ACC112 (cell line): Measurements from ENCODE around the gene ZNF77.
"Not testable (repeated sequence)": the region's sequence is repeated elsewhere in the genome, so short reads cannot be mapped to it uniquely, and the experiment has no call there.

Experiments
- H2AFZ ChIP-seq: fragments of 200-600 bp; sonication (generic); one replicate; pipeline ENCODE4 v1.6.0; 2017; ENCODE audit warnings: antibody characterized with exemption, low read length; ENCODE audit not compliant: unreplicated experiment
- H3K27ac ChIP-seq: fragments of 200-600 bp; sonication (generic); 2 replicates; pipeline ENCODE4 v1.5.1; 2014; ENCODE audit warnings: low read depth, mild to moderate bottlenecking, antibody characterized with exemption, low read length, moderate library complexity
- H3K27me3 ChIP-seq: fragments of 200-600 bp; sonication (generic); 2 replicates; pipeline ENCODE4 v1.6.1; 2014; ENCODE audit warnings: mild to moderate bottlenecking, antibody characterized with exemption, low read length, moderate library complexity, mixed read lengths; ENCODE audit not compliant: insufficient read depth
- H3K36me3 ChIP-seq: fragments of 200-600 bp; sonication (generic); 2 replicates; pipeline ENCODE4 v1.6.1; 2016; ENCODE audit warnings: mild to moderate bottlenecking, antibody characterized with exemption, low read length, moderate library complexity, mixed read lengths; ENCODE audit not compliant: insufficient read depth
- H3K4me1 ChIP-seq: fragments of 200-600 bp; sonication (generic); one replicate; pipeline ENCODE4 v1.6.1; 2016; ENCODE audit warnings: low read length, mixed read lengths; ENCODE audit not compliant: insufficient read depth, unreplicated experiment, control insufficient read depth
- H3K4me3 ChIP-seq: fragments of 200-600 bp; sonication (generic); 2 replicates; pipeline ENCODE4 v1.5.1; 2014; ENCODE audit warnings: mild to moderate bottlenecking, low read depth, low read length
- H3K79me2 ChIP-seq: fragments of 200-600 bp; sonication (generic); one replicate; pipeline ENCODE4 v1.6.0; 2016; ENCODE audit warnings: low read length; ENCODE audit not compliant: control insufficient read depth, unreplicated experiment, insufficient read depth

Gene ZNF77

DNA sequence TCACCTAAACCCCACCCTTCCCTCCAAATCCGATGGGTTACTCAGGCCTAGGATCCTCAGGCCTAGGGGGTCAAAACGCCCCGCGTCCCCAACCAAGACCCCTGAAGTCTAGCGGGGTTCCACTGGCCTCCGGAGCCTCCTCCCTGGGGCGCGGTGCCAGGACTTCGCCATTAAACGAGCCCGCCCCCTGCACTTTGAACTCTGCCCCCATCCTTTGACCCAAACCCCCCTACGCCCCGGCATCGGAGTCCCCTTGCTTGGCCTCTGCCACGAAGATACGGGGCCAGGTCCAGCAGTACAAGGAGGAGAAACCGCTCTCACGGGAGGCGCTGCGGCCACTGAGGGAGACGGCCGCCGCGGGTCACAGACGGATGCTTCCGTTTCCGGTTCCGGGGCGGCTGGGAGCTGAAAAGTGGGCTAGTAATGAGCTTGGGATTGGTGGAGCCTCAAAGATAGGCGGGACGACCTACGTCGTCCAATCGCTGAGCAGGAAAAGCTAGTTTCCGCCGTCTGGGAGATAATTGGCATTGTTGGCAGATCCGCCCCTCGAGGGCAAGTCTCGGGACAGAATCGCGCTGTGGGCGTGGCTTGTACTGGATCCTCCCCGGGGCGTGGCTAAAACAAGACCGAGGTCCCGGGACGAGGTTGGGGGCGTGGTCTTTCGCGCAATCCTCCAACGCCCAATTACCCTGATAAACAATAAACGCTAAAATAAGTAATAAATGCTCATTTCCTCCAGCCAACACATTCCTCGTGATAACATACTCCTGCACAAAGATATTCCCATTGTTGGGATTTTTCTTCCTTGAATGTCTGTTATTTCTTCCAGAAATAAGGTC lies 5.7 kb upstream of the ZNF77 start:
- H2AFZ ChIP-seq: peak overlapping the region; percentile 98

DNA sequence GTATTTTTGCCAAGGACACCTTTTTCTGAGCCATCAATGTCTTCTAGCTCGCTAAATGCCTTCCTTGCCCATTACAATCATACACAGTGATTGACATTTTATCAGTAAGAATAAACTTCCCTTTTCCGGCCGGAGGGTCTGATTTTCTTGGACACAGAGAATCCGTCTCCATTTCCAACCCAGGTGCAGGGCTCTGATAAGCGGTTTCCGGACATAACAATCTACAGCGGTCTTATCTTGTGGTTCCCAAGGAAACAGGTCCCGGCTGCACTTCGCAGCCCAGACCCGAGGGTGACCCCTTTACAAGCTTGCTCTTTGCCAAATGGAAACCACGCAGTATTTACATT lies 5.1 kb upstream of the ZNF77 start:
- no peaks in the 10 kb centered on the region for H3K36me3 ChIP-seq
- peak overlapping the region; percentile 87 for H3K27ac ChIP-seq
- H3K4me3 ChIP-seq: peak overlapping the region; percentile 98
- peak overlapping the region; percentile 73 for H2AFZ ChIP-seq
- no peaks in the 10 kb centered on the region for H3K27me3 ChIP-seq
- peaks cover 4% of the 10 kb centered on the region for H3K4me1 ChIP-seq
- H3K79me2 ChIP-seq: peaks cover 15% of the 10 kb centered on the region

More for the DNA sequence above, 5.7 kb upstream of the ZNF77 start:
- peak overlapping the region; percentile 87 for H3K27ac ChIP-seq
- H3K4me3 ChIP-seq: peak overlapping the region; percentile 98
- peaks cover 4% of the 10 kb centered on the region for H3K4me1 ChIP-seq
- H3K27me3 ChIP-seq: no peaks in the 10 kb centered on the region
- H3K36me3 ChIP-seq: no peaks in the 10 kb centered on the region
- peaks cover 15% of the 10 kb centered on the region for H3K79me2 ChIP-seq

- peak overlapping the region; percentile 71; the same call in 1 of the 2 replicates for H3K27ac ChIP-seq
- no peaks in the 10 kb centered on the region for H3K36me3 ChIP-seq
- H3K27me3 ChIP-seq: no peaks in the 10 kb centered on the region
- peak overlapping the region; percentile 62 for H2AFZ ChIP-seq
- peaks cover 4% of the 10 kb centered on the region for H3K4me1 ChIP-seq
- H3K4me3 ChIP-seq: peak overlapping the region; percentile 99
- H3K79me2 ChIP-seq: peaks cover 15% of the 10 kb centered on the region
These were observed 909 bp upstream of the ZNF77 start for GRCh38 chr19:2945575-2946184.

DNA sequence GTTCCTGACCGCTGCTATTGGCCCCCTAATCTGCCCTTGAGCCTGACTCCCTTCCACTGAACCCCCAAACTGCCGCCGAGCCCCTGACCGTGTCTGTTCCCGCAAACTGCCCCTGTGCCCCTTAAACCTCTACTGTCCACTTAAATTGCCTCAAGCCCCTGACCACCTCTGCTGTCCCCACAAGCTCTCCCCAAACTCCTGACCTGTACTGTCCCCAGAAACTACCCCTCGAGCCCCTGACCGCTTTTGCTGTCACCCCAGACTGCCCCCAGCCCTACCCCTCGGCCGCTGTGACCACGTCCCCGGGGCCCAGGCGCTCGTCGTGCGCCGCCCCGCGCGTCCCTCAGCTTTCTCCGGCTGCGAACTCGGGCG lies 382 bp downstream of the ZNF77 start:
- Histone ChIP-seq H3K36me3 (peaks cover 1% of the 10 kb centered on the region; the same call in 1 of the 2 replicates), H3K27me3 (no peaks in the 10 kb centered on the region), H3K27ac (no peak overlapping the region), H3K4me3 (peak overlapping the region; percentile 99), H3K4me1 (peaks cover 2% of the 10 kb centered on the region), H3K79me2 (peaks cover 6% of the 10 kb centered on the region), H2AFZ (peak overlapping the region; percentile 81)

DNA sequence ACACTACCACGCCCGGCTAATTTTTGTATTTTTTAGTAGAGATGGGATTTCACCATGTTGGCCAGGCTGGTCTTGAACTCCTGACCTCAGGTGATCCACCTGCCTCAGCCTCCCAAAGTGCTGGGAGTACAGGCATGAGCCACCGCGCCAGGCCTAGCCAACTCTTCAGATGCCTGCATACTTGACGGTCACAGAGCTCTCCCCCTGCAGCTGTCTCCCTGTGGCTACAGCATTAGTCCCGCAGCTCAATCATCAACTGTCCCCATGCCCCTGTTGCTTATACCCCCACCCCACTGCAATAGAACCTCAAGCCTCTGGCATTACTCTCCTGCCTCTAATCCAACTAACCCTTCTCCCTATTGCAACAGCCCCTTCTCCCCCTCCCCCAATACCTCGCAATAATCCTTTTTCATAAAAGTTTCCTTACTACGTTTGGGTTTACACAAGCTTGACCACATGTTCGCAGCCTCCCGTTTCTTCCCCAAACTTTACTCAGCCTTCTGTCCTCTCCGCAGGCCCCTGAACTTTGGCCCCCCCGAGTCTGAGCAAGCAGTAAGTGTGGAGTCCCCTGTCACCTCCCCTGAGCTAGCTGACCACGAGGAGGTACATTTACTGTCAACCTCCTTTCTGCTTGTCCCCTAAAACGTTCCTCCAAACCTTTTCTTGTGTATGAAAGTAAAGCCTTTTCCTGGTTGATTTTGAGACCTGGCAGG lies 1.7 kb downstream of the ZNF77 start:
- Histone ChIP-seq H3K27me3 (no peaks in the 10 kb centered on the region), H3K36me3 (peaks cover 6% of the 10 kb centered on the region; the same call in 1 of the 2 replicates), H3K27ac (no peak overlapping the region), H3K79me2 (no peaks in the 10 kb centered on the region), H3K4me1 (no peaks in the 10 kb centered on the region), H3K4me3 (no peak overlapping the region), H2AFZ (no peak overlapping the region)

GRCh38 chr19:2935863-2936262 lies 8.9 kb downstream of the ZNF77 start:
- H3K36me3 ChIP-seq: peaks cover 39% of the 10 kb centered on the region
- not testable (repeated sequence) for H3K4me3 ChIP-seq, H2AFZ ChIP-seq, H3K4me1 ChIP-seq, H3K27ac ChIP-seq, H3K27me3 ChIP-seq, H3K79me2 ChIP-seq

- H3K27me3 ChIP-seq: no peaks in the 10 kb centered on the region
- H3K79me2 ChIP-seq: no peaks in the 10 kb centered on the region
- H3K27ac ChIP-seq: no peak overlapping the region
- peaks cover 35% of the 10 kb centered on the region for H3K36me3 ChIP-seq
- no peaks in the 10 kb centered on the region for H3K4me1 ChIP-seq
- H3K4me3 ChIP-seq: no peak overlapping the region
- no peak overlapping the region for H2AFZ ChIP-seq
These were observed 11.3 kb downstream of the ZNF77 start for GRCh38 chr19:2933490-2933910.

DNA sequence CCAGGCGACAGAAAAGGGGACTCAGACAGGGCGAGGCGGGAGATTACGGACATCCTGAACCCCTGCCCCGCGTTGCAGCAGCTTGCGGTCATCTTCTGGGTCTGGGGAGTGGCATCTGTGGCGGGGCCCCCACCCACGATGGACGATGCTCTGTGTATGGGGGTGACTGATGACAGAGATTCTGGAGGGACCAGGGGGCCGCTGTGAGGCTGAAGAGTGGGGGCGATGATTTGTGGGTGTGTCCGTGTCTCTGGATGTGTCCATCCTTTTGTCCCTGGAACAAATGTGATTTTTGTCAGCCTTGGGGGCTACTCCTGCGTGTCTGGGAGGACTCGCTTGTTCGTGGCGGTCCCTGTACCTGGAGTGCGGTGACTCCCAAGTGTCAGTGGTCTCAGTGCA lies 17.7 kb downstream of the ZNF77 start:
- Histone ChIP-seq H2AFZ (no peak overlapping the region), H3K36me3 (no peaks in the 10 kb centered on the region), H3K4me3 (no peak overlapping the region), H3K27me3 (no peaks in the 10 kb centered on the region), H3K27ac (no peak overlapping the region), H3K4me1 (no peaks in the 10 kb centered on the region), H3K79me2 (no peaks in the 10 kb centered on the region)

GRCh38 chr19:2926341-2927031 lies 18.3 kb downstream of the ZNF77 start:
- H2AFZ ChIP-seq: no peak overlapping the region
- no peak overlapping the region for H3K27ac ChIP-seq
- no peaks in the 10 kb centered on the region for H3K27me3 ChIP-seq
- no peaks in the 10 kb centered on the region for H3K79me2 ChIP-seq
- H3K4me3 ChIP-seq: no peak overlapping the region
- H3K4me1 ChIP-seq: no peaks in the 10 kb centered on the region
- no peaks in the 10 kb centered on the region for H3K36me3 ChIP-seq

DNA sequence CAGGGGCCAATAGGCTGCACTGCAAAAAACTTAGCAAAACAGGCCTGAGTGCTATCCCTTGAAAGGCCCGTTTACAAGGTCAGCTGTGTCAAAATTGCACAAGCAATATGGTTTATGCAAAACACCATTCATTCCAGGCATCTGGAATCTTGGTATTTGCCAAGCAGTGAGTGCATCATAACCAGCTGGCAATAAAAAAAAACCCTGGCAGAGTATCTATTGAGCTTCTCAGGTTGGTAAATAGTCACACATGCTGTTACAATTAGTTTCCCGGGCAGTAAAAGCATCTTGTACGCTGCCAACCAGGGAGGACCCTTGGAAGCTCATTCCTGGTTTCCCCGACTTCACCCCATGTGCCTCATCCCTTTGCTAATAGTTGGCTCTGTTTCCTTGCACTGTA lies 21.3 kb downstream of the ZNF77 start:
- H3K79me2 ChIP-seq: no peaks in the 10 kb centered on the region
- H3K27ac ChIP-seq: no peak overlapping the region
- H2AFZ ChIP-seq: no peak overlapping the region
- H3K27me3 ChIP-seq: no peaks in the 10 kb centered on the region
- no peak overlapping the region for H3K4me3 ChIP-seq
- no peaks in the 10 kb centered on the region for H3K4me1 ChIP-seq
- peaks cover 8% of the 10 kb centered on the region for H3K36me3 ChIP-seq
